HG02885 (cell line): ENCODE measurements around the gene HERC5.
A peak's percentile ranks its signal among the peaks of the same experiment; 100 is the strongest.
"Not testable (repeated sequence)": the region's sequence is repeated elsewhere in the genome, so short reads cannot be mapped to it uniquely, and the experiment has no call there.

ENCODE experiments used
- ATAC-seq: cut with Tn5 transposase; IDR thresholded peaks from one replicate; pipeline ENCODE4 v1.9.1; 2021; ENCODE audit warnings: mild to moderate bottlenecking; ENCODE audit not compliant: unreplicated experiment, poor library complexity

Gene HERC5

DNA sequence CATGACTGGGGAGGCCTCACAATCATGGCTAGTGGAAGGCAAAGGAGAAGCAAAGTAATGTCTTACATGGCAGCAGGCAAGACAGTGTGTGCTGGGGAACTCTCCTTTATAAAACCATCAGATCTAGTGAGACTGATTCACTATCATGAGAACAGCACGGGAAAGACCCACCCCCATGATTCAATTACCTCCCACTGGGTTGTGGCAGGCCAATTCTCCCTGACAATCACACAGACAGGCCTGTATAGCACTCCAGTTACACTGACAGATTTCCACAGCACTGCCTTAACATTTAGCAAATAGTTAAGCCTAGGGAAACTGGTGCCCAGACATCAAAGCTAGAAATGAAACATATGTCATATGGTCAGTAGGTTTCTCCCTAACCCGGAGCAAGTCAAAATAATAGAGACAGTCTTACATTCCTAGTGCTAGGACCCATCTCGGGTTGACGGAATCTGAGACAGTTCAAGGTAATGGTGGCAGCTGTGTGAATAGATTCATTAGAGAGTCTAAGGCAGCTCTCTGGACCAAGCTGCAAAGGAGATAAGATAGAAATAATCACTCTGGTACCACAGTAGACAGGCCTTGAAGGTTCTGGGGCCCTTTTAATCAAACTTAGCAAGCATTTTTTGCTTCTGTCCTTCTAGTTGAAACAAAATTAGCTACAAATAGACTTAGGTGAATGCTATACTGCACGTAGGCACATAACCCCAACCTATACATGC is 9.4 kb upstream of the HERC5 start:
- ATAC-seq: no peak

- ATAC-seq: not testable (repeated sequence)
These were observed 8.6 kb upstream of the HERC5 start for GRCh38 chr4:88448211-88448765.

DNA sequence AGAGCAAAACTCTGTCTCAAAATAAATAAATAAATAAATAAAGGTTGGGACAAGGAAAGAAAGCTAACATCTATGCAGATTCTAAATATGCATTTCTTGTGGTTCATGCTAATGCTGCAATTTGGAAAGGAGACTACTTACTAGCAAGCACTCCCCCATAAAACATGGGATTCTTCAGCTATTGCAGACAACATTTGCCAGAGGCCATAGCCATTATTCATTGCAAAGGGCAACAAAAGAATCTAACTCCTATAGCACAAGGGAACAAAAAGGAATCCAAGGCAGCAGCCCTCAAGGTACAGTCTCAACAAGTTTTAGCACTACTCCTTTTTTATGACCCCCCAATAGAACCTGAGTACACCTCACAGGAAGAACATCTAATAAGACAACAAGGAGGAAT is 8.0 kb upstream of the HERC5 start:
- ATAC-seq: no peak

DNA sequence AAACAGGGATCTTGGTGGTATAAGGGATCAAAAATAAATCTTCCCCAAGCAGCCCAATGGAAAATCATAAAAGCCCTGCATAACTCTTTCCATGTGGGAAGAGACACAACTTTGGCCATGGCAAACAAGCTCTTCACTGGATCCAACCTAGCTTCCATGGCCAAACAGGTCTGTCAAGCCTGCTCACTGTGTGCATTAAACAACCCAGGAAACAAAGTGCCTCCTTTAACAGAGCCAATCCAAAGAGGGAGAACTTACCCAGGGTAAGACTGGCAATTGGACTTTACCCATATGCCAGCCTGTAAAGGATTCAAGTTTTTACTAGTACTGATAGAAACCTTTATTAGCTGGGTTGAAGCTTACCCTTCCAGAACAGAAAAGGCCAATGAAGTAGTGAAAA is 7.6 kb upstream of the HERC5 start:
- ATAC-seq: no peak

- ATAC-seq: no peak
These were observed 5.7 kb upstream of the HERC5 start for GRCh38 chr4:88451205-88451604.

- no peak for ATAC-seq
These were observed 4.0 kb upstream of the HERC5 start for GRCh38 chr4:88452912-88453311.

DNA sequence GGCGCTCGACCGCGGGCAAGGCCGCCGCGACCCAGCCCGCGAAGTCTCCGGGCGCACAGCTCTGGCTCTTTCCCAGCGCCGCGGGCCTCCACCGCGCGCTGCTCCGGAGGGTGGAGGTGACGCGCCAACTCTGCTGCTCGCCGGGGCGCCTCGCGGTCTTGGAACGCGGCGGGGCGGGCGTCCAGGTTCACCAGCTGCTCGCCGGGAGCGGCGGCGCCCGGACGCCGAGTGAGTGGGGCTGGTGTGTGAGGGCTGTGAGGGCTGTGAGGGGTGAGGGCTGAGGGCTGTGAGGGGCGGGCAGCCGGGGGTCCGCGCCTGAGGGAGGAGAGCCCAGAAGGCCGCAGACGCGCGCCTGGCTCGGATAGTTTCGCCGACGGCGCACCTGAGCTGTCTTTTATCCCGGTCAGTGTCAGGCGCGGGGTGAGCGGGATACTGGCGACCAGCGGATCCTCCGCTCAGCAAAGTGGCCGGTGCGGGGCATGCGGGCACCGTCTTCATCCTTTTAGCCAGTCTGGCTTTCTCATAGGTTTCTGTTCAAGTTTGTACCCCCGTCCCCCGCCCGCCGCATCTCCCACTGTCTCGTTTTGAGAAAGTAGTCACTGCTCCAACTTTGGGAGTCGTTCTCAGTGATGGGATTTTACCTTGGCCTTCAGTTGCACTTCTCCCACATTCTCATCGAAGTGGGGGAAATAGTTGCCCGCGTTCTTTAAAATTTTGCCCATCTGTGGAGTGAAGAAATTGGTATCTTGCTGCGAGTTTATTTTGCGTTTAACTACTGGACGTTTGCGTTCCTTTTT is 586 bp downstream of the HERC5 start:
- ATAC-seq: peak; percentile 39

- no peak for ATAC-seq
These were observed 1.3 kb downstream of the HERC5 start for GRCh38 chr4:88458104-88458740.

DNA sequence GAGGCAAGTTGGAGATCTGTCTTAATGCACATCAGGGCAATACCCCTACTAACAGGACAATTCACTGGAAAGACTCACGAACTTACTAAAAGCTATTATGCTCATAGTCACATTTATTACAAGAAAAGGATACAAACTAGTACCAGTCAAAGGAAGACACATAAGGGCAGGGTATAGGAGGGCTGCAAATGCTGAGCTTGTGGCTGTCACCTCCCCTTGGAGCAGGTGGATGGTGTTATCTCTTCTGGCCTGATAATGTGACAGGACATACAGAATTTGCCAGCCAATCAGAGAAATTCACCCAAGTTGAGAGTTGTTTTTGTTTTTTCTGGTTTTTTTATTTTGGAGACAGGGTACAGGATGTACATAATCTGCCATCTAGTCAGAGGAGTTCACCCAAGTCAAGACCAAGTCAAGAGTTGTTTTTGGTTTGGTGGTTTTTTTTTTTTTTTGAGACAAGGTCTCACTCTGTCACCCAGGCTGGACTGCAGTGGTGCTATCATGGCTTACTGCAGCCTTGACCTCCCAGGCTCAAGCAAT is 8.8 kb downstream of the HERC5 start:
- ATAC-seq: no peak

DNA sequence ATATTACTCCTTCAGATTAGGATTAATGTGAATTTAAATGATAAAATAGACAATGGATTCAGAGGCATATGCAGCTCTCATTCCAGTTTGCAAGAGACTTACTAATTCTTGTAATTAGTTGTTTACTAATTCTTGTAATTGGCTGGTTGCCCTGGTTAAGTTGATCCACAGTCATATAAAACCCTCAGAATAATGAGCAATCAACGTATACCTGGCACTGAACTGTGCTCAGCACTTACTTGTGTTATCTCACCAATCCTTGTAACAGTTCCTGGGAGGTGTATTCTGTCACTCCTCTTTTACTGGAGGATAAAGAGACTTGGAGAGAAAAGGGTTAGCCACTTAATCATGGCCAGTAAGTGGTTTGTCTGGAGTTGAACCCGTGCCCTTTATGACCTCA is 10.5 kb downstream of the HERC5 start:
- no peak for ATAC-seq

- ATAC-seq: no peak
These were observed 20.4 kb downstream of the HERC5 start for GRCh38 chr4:88477229-88477860.

GRCh38 chr4:88478247-88478646 is 21.3 kb downstream of the HERC5 start:
- ATAC-seq: no peak

DNA sequence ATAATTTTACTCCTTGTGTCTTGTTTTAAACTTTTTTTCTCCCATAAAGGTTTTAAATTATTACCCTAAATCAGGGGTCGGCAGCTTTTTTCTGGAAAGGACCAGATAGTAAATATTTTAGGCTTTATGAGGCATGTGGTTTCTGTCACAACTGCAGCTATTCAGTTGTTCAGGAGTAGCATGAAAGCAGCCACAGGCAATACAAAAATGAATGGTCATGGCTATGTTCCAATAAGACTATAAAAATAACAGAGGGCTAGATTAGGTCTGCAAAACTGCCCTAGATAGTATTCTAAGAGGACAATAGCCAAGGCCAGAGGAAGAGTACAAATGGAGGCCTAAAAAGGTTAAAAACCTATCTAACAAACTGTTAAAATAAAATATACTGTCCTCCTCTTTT is 24.6 kb downstream of the HERC5 start:
- no peak for ATAC-seq

GRCh38 chr4:88489100-88489761 is 32.3 kb downstream of the HERC5 start:
- no peak for ATAC-seq

GRCh38 chr4:88497859-88498409 is 41.0 kb downstream of the HERC5 start:
- no peak for ATAC-seq

GRCh38 chr4:88503344-88503743 is 46.4 kb downstream of the HERC5 start:
- ATAC-seq: no peak

- no peak for ATAC-seq
These were observed 54.3 kb downstream of the HERC5 start for GRCh38 chr4:88511236-88511635.

GRCh38 chr4:88514557-88515511 is 57.9 kb downstream of the HERC5 start:
- no peak for ATAC-seq
